Activated CD4-positive, alpha-beta T cell treated with anti-CD3 and anti-CD28 coated beads for 1 hour (primary cell): ENCODE measurements around the gene STK36.

Experiments
- DNase-seq: peaks from one replicate; pipeline ENCODE4 v3.0.0-alpha.2; 2020

The STK36 gene

GRCh38 chr2:218720048-218721041 is 48.5 kb downstream of the STK36 start:
- DNase-seq, result no peak

GRCh38 chr2:218721488-218721887 is 49.6 kb downstream of the STK36 start:
- DNase-seq, result no peak

GRCh38 chr2:218721934-218722333 is 50.0 kb downstream of the STK36 start:
- DNase-seq, result no peak

GRCh38 chr2:218722419-218722818 is 50.5 kb downstream of the STK36 start:
- DNase-seq, result no peak

- no peak for DNase-seq
Measured at GRCh38 chr2:218722876-218723785, 51.2 kb downstream of the STK36 start.

- DNase-seq, result no peak
Measured at GRCh38 chr2:218726004-218726574, 54.2 kb downstream of the STK36 start.

GRCh38 chr2:218727502-218728165 is 55.7 kb downstream of the STK36 start:
- DNase-seq, result no peak

GRCh38 chr2:218729640-218730039 is 57.8 kb downstream of the STK36 start:
- no peak for DNase-seq

GRCh38 chr2:218732052-218732760 is 60.3 kb downstream of the STK36 start:
- DNase-seq, result no peak

GRCh38 chr2:218732761-218733158 is 60.9 kb downstream of the STK36 start:
- DNase-seq, result no peak

- no peak for DNase-seq
Measured at GRCh38 chr2:218733171-218734021, 61.5 kb downstream of the STK36 start.

GRCh38 chr2:218734190-218734975 is 62.5 kb downstream of the STK36 start:
- no peak for DNase-seq

- no peak for DNase-seq
Measured at GRCh38 chr2:218736531-218736930, 64.6 kb downstream of the STK36 start.

GRCh38 chr2:218743068-218743467 is 71.2 kb downstream of the STK36 start:
- DNase-seq, result no peak

GRCh38 chr2:218744615-218745014 is 72.7 kb downstream of the STK36 start:
- no peak for DNase-seq

GRCh38 chr2:218745160-218745558 is 73.3 kb downstream of the STK36 start:
- DNase-seq, result no peak

GRCh38 chr2:218745559-218746469 is 73.9 kb downstream of the STK36 start:
- DNase-seq, result no peak

- no peak for DNase-seq
Measured at GRCh38 chr2:218746470-218746795, 74.5 kb downstream of the STK36 start.

- DNase-seq, result no peak
Measured at GRCh38 chr2:218746960-218747359, 75.1 kb downstream of the STK36 start.
